HEK293T (cell line): ENCODE measurements around the gene FKBP8.

ENCODE experiments used
- CTCF ChIA-PET: fragments of 350-600 bp; formaldehyde crosslinking; extraction: SDS; loops from one replicate; lab custom pipeline; 2021; ENCODE audit warnings: antibody characterized with exemption, inconsistent platforms; lab: Yijun Ruan, JAX
- POLR2A ChIA-PET: fragments of 350-600 bp; formaldehyde crosslinking; extraction: SDS; loops from one replicate; lab custom pipeline; 2020; ENCODE audit warnings: antibody characterized with exemption, inconsistent platforms; lab: Yijun Ruan, JAX
- DNase-seq: peaks from one replicate; pipeline ENCODE4 v3.0.0; 2012; ENCODE audit warnings: mixed read lengths; ENCODE audit errors: extremely low spot score
- ARNT ChIP-seq: fragments of 450-650 bp; IDR thresholded peaks from 2 replicates; pipeline ENCODE4 v1.6.1; 2017; ENCODE audit warnings: mild to moderate bottlenecking
- BHLHE40 ChIP-seq: fragments of 450-650 bp; IDR thresholded peaks from 2 replicates; pipeline ENCODE4 v1.6.1; 2016; ENCODE audit warnings: mild to moderate bottlenecking, moderate library complexity, borderline replicate concordance
- CTBP1 ChIP-seq: fragments of 450-650 bp; IDR thresholded peaks from 2 replicates; pipeline ENCODE4 v1.6.1; 2016; ENCODE audit warnings: borderline replicate concordance
- ELF4 ChIP-seq: fragments of 450-650 bp; IDR thresholded peaks from 2 replicates; pipeline ENCODE4 v1.6.1; 2017; ENCODE audit warnings: antibody characterized with exemption
- FOXA1 ChIP-seq: fragments of 450-650 bp; IDR thresholded peaks from 2 replicates; pipeline ENCODE4 v1.6.1; 2016; ENCODE audit warnings: mild to moderate bottlenecking
- FOXK2 ChIP-seq: fragments of 450-650 bp; IDR thresholded peaks from 2 replicates; pipeline ENCODE4 v1.6.1; 2016; ENCODE audit warnings: mild to moderate bottlenecking
- FOXM1 ChIP-seq: fragments of 450-650 bp; IDR thresholded peaks from 2 replicates; pipeline ENCODE4 v1.6.1; 2017; ENCODE audit warnings: mild to moderate bottlenecking, borderline replicate concordance
- HDGF ChIP-seq: fragments of 450-650 bp; IDR thresholded peaks from 2 replicates; pipeline ENCODE4 v1.6.1; 2017; ENCODE audit warnings: antibody characterized with exemption, borderline replicate concordance
- L3MBTL2 ChIP-seq: fragments of 450-650 bp; conservative IDR thresholded peaks from 2 replicates; pipeline ENCODE4 v1.6.1; 2016; ENCODE audit warnings: mild to moderate bottlenecking
- LEF1 ChIP-seq: fragments of 450-650 bp; IDR thresholded peaks from 2 replicates; pipeline ENCODE4 v1.6.1; 2017; ENCODE audit warnings: mild to moderate bottlenecking, borderline replicate concordance
- NFRKB ChIP-seq: fragments of 450-650 bp; IDR thresholded peaks from 2 replicates; pipeline ENCODE4 v1.6.1; 2016; ENCODE audit warnings: mild to moderate bottlenecking, moderate library complexity
- PKNOX1 ChIP-seq: fragments of 450-650 bp; IDR thresholded peaks from 2 replicates; pipeline ENCODE4 v1.6.1; 2016
- SP1 ChIP-seq: fragments of 450-650 bp; IDR thresholded peaks from 2 replicates; pipeline ENCODE4 v1.6.1; 2017
- SUZ12 ChIP-seq: fragments of 450-650 bp; IDR thresholded peaks from 2 replicates; pipeline ENCODE4 v1.6.1; 2016; ENCODE audit warnings: mild to moderate bottlenecking
- TARDBP ChIP-seq: fragments of 450-650 bp; IDR thresholded peaks from 2 replicates; pipeline ENCODE4 v1.6.1; 2016
- ZNF384 ChIP-seq: fragments of 450-650 bp; IDR thresholded peaks from 2 replicates; pipeline ENCODE4 v1.6.1; 2016

The FKBP8 gene

GRCh38 chr19:18506101-18506930 lies 37.1 kb downstream of the FKBP8 start:
- ChIA-PET CTCF (interaction anchor here (0.5 kb wide), 1 partner anchor 19 kb away, joined by 4 read pairs; no protein-coding TSS in a partner anchor), POLR2A (interaction anchor here (1.6 kb wide), 1 partner anchor 15 kb away, joined by 6 read pairs; no protein-coding TSS in a partner anchor)
- DNase-seq = no peak
- TF ChIP-seq TARDBP = no peak
- TF ChIP-seq SP1 = no peak
- TF ChIP-seq L3MBTL2 = no peak
- TF ChIP-seq LEF1 = no peak
- no peak for TF ChIP-seq CTBP1
- TF ChIP-seq FOXA1 = no peak
- no peak for TF ChIP-seq HDGF
- no peak for TF ChIP-seq ARNT
- no peak for TF ChIP-seq NFRKB
- TF ChIP-seq ZNF384 = no peak
- TF ChIP-seq PKNOX1 = no peak
- TF ChIP-seq SUZ12 = no peak
- no peak for TF ChIP-seq FOXK2
- TF ChIP-seq FOXM1 = no peak
- no peak for TF ChIP-seq BHLHE40

- ChIA-PET CTCF (interaction anchor here (0.9 to 1.7 kb wide), 3 partner anchors 12 to 43 kb away, joined by 3 to 6 read pairs (median 4); no protein-coding TSS in a partner anchor), POLR2A (no interaction called here)
- DNase-seq = no peak
- TF ChIP-seq SUZ12 (no peak), ARNT (no peak), ZNF384 (no peak), CTBP1 (no peak), LEF1 (no peak), HDGF (no peak)
Observed at GRCh38 chr19:18504886-18505610, 38.3 kb downstream of the FKBP8 start.

GRCh38 chr19:18503971-18504885 lies 39.1 kb downstream of the FKBP8 start:
- ChIA-PET POLR2A (no interaction called here), CTCF (interaction anchor here (0.9 to 1.7 kb wide), 3 partner anchors 13 to 43 kb away, joined by 3 to 6 read pairs (median 4); no protein-coding TSS in a partner anchor)
- TF ChIP-seq SP1 (no peak), ELF4 (no peak), CTBP1 (no peak)
- DNase-seq = no peak

GRCh38 chr19:18503337-18503970 lies 39.9 kb downstream of the FKBP8 start:
- POLR2A ChIA-PET = no interaction called here
- TF ChIP-seq ARNT (no peak), ELF4 (no peak), SP1 (no peak), FOXM1 (no peak), SUZ12 (no peak), FOXA1 (no peak), PKNOX1 (no peak), L3MBTL2 (no peak), TARDBP (no peak), FOXK2 (no peak), BHLHE40 (no peak)
- CTCF ChIA-PET = interaction anchor here (1.3 to 1.4 kb wide), 2 partner anchors 14 to 16 kb away, joined by 3 to 4 read pairs; no protein-coding TSS in a partner anchor

GRCh38 chr19:18502638-18503294 lies 40.6 kb downstream of the FKBP8 start:
- ChIA-PET CTCF (interaction anchor here (0.9 to 1.4 kb wide), 2 partner anchors 14 to 17 kb away, joined by 3 to 4 read pairs; no protein-coding TSS in a partner anchor), POLR2A (interaction anchor here (0.6 kb wide), 1 partner anchor 11 kb away, joined by 3 read pairs; no protein-coding TSS in a partner anchor)
- DNase-seq = no peak
- no peak for TF ChIP-seq SUZ12
- no peak for TF ChIP-seq FOXA1
- TF ChIP-seq CTBP1 = no peak
- no peak for TF ChIP-seq ARNT
- no peak for TF ChIP-seq TARDBP
- no peak for TF ChIP-seq FOXK2
- TF ChIP-seq FOXM1 = no peak
- TF ChIP-seq LEF1 = no peak
- no peak for TF ChIP-seq PKNOX1
- no peak for TF ChIP-seq ELF4
- TF ChIP-seq SP1 = no peak
- TF ChIP-seq ZNF384 = no peak
- TF ChIP-seq BHLHE40 = no peak
- no peak for TF ChIP-seq HDGF
- TF ChIP-seq NFRKB = no peak
- no peak for TF ChIP-seq L3MBTL2

More at GRCh38 chr19:18503337-18503970, 39.9 kb downstream of the FKBP8 start:
- no peak for DNase-seq
